Keratinocyte (primary cell): Measurements from ENCODE around the gene SLC13A3. TPM values are rescaled to one million over a fixed set of nuclear protein-coding genes. Genes with fewer than 3 reads are reported as not detected.

Experiments
- DNase-seq: peaks from one replicate; pipeline ENCODE4 v3.0.0-alpha.2; 2011; ENCODE audit warnings: low read depth, missing footprints, low spot score
- FAIRE-seq: peaks from 2 replicates; lab custom pipeline; 2011; peaks lifted over from hg19 to GRCh38; lab: Jason Lieb, UNC
- H2AFZ ChIP-seq: 2 replicates; pipeline ENCODE4 v1.6.0; 2012; ENCODE audit warnings: low read length, control low read depth, inconsistent platforms; ENCODE audit not compliant: control insufficient read depth
- H3K27ac ChIP-seq: 2 replicates; pipeline ENCODE4 v1.5.1; 2011; ENCODE audit warnings: low read length; ENCODE audit not compliant: control insufficient read depth, insufficient read depth
- H3K27me3 ChIP-seq: 3 replicates; pipeline ENCODE4 v1.6.0; 2011; ENCODE audit warnings: low read length; ENCODE audit not compliant: control insufficient read depth, insufficient read depth; ENCODE audit errors: extremely low read depth
- H3K36me3 ChIP-seq, 2 experiments: 2 replicates in 1 of 2; 3 replicates in 1 of 2; pipeline ENCODE4 v1.5.1; 2011; ENCODE audit warnings: low read length in 2 of 2, mild to moderate bottlenecking in 1 of 2; ENCODE audit not compliant: control insufficient read depth in 2 of 2, insufficient read depth in 2 of 2; ENCODE audit errors: extremely low read depth in 1 of 2
- H3K4me1 ChIP-seq: 3 replicates; pipeline ENCODE4 v1.5.1; 2011; ENCODE audit warnings: low read length; ENCODE audit not compliant: control insufficient read depth, insufficient read depth; ENCODE audit errors: extremely low read depth
- H3K4me2 ChIP-seq: 3 replicates; pipeline ENCODE4 v1.6.0; 2011; ENCODE audit warnings: low read depth, low read length; ENCODE audit not compliant: control insufficient read depth, insufficient read depth; ENCODE audit errors: extremely low read depth
- H3K4me3 ChIP-seq, 3 experiments: fragments of 200-600 bp in 1 of 3; sonication (generic) in 1 of 3; 2 replicates in 2 of 3; 3 replicates in 1 of 3; pipeline ENCODE4 v1.5.1; 2011 to 2016; ENCODE audit warnings: low read length in 3 of 3, mild to moderate bottlenecking in 3 of 3, control low read depth in 2 of 3, inconsistent platforms in 1 of 3, low read depth in 1 of 3, mixed read lengths in 1 of 3, mixed run types in 1 of 3, moderate library complexity in 1 of 3; ENCODE audit not compliant: control insufficient read depth in 2 of 3, insufficient read depth in 2 of 3; ENCODE audit errors: extremely low read depth in 1 of 3
- H3K79me2 ChIP-seq: 2 replicates; pipeline ENCODE4 v1.6.0; 2012; ENCODE audit warnings: low read length; ENCODE audit not compliant: control insufficient read depth, insufficient read depth
- H3K9ac ChIP-seq: 3 replicates; pipeline ENCODE4 v1.6.0; 2011; ENCODE audit warnings: low read length; ENCODE audit not compliant: control insufficient read depth, insufficient read depth; ENCODE audit errors: extremely low read depth
- H3K9me1 ChIP-seq: 3 replicates; pipeline ENCODE4 v1.6.0; 2011; ENCODE audit warnings: low read length; ENCODE audit not compliant: control insufficient read depth, insufficient read depth; ENCODE audit errors: extremely low read depth
- H3K9me3 ChIP-seq: 2 replicates; pipeline ENCODE4 v1.5.1; 2012; ENCODE audit warnings: low read depth, low read length; ENCODE audit not compliant: control insufficient read depth
- H4K20me1 ChIP-seq: 3 replicates; pipeline ENCODE4 v1.6.0; 2011; ENCODE audit warnings: low read length; ENCODE audit not compliant: control insufficient read depth, insufficient read depth; ENCODE audit errors: extremely low read depth
- CTCF ChIP-seq, 3 experiments: IDR thresholded peaks in 1 of 3; conservative IDR thresholded peaks in 1 of 3; optimal IDR thresholded peaks in 1 of 3; 2 replicates in 2 of 3; 3 replicates in 1 of 3; pipeline versions ENCODE3 to v1.5.1; 2011; ENCODE audit warnings: low read length in 3 of 3, mild to moderate bottlenecking in 3 of 3, moderate library complexity in 2 of 3, control low read depth in 1 of 3, inconsistent platforms in 1 of 3; ENCODE audit not compliant: insufficient read depth in 2 of 3; ENCODE audit errors: extremely low read depth in 1 of 3
- EZH2 ChIP-seq: IDR thresholded peaks from one replicate; pipeline ENCODE4 v1.6.1; 2012; ENCODE audit warnings: inconsistent platforms, mild to moderate bottlenecking, low read length, moderate library complexity
- dilution Hi-C: fragments of 300-500 bp; cut with MboI; formaldehyde crosslinking; loops from one replicate; pipeline ENCODE4 v1.7.0; 2020; ENCODE audit warnings: low sequenced_read_pairs; ENCODE audit not compliant: extremely low pct_ligation_motif_present
- polyA plus RNA-seq, 5 experiments: library from polyadenylated mRNA; depleted of rRNA in 3 of 5; stranded (reverse) in 3 of 5; stranded (forward) in 1 of 5; unstranded in 1 of 5; fragments of >200 nt; gene quantifications; 1 replicate in 1 of 5; 2 replicates in 3 of 5; 3 replicates in 1 of 5; pipeline versions ENCODE4 v1.2.1 to v1.2.3, GENCODE V29; 2011 to 2012; ENCODE audit warnings: missing spikeins in 2 of 5, low read depth in 1 of 5, low replicate concordance in 1 of 5

SLC13A3 gene
- polyA plus RNA-seq, 1 donor (not counting 4 experiments of a cell fraction or from before 2014, with no cell fraction given) = 4.5 TPM

- FAIRE-seq = no peak
- H3K36me3 ChIP-seq = peaks cover 2 to 5% of the 10 kb centered on the region in 2 experiments
- H3K79me2 ChIP-seq = no peaks in the 10 kb centered on the region
- H4K20me1 ChIP-seq = no peaks in the 10 kb centered on the region
- no peak overlapping the region for H2AFZ ChIP-seq
- TF ChIP-seq CTCF (optimal IDR thresholded peaks at IDR 0.05 in 1 of 3, IDR thresholded peaks at IDR 0.05 in 1 of 3, conservative IDR thresholded peaks at IDR 0.05 in 1 of 3; ENCODE audit: extremely low read depth in 1 of 3, insufficient read depth in 2 of 3, low read length in 3 of 3) (no peak), EZH2 (no peak)
- dilution Hi-C loops = no loop called here
- H3K4me2 ChIP-seq = no peak overlapping the region
- no peaks in the 10 kb centered on the region for H3K27me3 ChIP-seq
- H3K9ac ChIP-seq = no peak overlapping the region
- H3K9me3 ChIP-seq = no peaks in the 10 kb centered on the region
- DNase-seq = no peak
- H3K4me1 ChIP-seq = peaks cover 3% of the 10 kb centered on the region
- H3K4me3 ChIP-seq = no peak overlapping the region
- H3K27ac ChIP-seq = no peak overlapping the region
- no peaks in the 10 kb centered on the region for H3K9me1 ChIP-seq
Observed at GRCh38 chr20:46665602-46666001, 14.3 kb upstream of the SLC13A3 start.

GRCh38 chr20:46663531-46663930, 12.3 kb upstream of the SLC13A3 start:
- no peak overlapping the region for H2AFZ ChIP-seq
- H3K4me1 ChIP-seq = peaks cover 3% of the 10 kb centered on the region
- no peak overlapping the region for H3K9ac ChIP-seq
- H3K9me3 ChIP-seq = no peaks in the 10 kb centered on the region
- FAIRE-seq (no peak), DNase-seq (no peak)
- no peak overlapping the region for H3K4me3 ChIP-seq
- TF ChIP-seq EZH2 = no peak
- no peaks in the 10 kb centered on the region for H3K27me3 ChIP-seq
- no peak overlapping the region for H3K27ac ChIP-seq
- no peaks in the 10 kb centered on the region for H3K9me1 ChIP-seq
- H3K4me2 ChIP-seq = no peak overlapping the region
- dilution Hi-C loops = no loop called here
- no peaks in the 10 kb centered on the region for H3K79me2 ChIP-seq
- peaks cover 0 to 5% of the 10 kb centered on the region in 2 experiments for H3K36me3 ChIP-seq
- H4K20me1 ChIP-seq = no peaks in the 10 kb centered on the region

GRCh38 chr20:46661659-46662058, 10.4 kb upstream of the SLC13A3 start:
- Histone ChIP-seq H3K79me2 (no peaks in the 10 kb centered on the region), H4K20me1 (no peaks in the 10 kb centered on the region), H3K4me1 (no peaks in the 10 kb centered on the region), H3K9me3 (no peaks in the 10 kb centered on the region), H3K9ac (no peak overlapping the region), H3K27ac (no peak overlapping the region), H3K4me3 (no peak overlapping the region), H3K27me3 (no peaks in the 10 kb centered on the region), H3K4me2 (no peak overlapping the region), H3K9me1 (no peaks in the 10 kb centered on the region), H2AFZ (no peak overlapping the region), H3K36me3 (peaks cover 0 to 1% of the 10 kb centered on the region in 2 experiments)
- TF ChIP-seq EZH2 = no peak
- TF ChIP-seq CTCF (optimal IDR thresholded peaks at IDR 0.05 in 1 of 3, IDR thresholded peaks at IDR 0.05 in 1 of 3, conservative IDR thresholded peaks at IDR 0.05 in 1 of 3; ENCODE audit: extremely low read depth in 1 of 3, insufficient read depth in 2 of 3, low read length in 3 of 3) = no peak
- no peak for DNase-seq
- dilution Hi-C loops = no loop called here
- FAIRE-seq = no peak
